Measurements from ENCODE around the gene CERCAM.

- TF ChIP-seq, protein P1, sequence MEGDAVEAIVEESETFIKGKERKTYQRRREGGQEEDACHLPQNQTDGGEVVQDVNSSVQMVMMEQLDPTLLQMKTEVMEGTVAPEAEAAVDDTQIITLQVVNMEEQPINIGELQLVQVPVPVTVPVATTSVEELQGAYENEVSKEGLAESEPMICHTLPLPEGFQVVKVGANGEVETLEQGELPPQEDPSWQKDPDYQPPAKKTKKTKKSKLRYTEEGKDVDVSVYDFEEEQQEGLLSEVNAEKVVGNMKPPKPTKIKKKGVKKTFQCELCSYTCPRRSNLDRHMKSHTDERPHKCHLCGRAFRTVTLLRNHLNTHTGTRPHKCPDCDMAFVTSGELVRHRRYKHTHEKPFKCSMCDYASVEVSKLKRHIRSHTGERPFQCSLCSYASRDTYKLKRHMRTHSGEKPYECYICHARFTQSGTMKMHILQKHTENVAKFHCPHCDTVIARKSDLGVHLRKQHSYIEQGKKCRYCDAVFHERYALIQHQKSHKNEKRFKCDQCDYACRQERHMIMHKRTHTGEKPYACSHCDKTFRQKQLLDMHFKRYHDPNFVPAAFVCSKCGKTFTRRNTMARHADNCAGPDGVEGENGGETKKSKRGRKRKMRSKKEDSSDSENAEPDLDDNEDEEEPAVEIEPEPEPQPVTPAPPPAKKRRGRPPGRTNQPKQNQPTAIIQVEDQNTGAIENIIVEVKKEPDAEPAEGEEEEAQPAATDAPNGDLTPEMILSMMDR (IDR thresholded peaks at IDR 0.05) = no peak
- TF ChIP-seq POLR2AphosphoS5 (IDR thresholded peaks at IDR 0.05) (no peak), POLR2A (IDR thresholded peaks at IDR 0.05) (no peak)
These were observed 28.1 kb downstream of the CERCAM start for GRCh38 chr9:128448746-128449145.

All from stomach (tissue), 4 donors.